ENCODE results near the gene DNER.
"Not testable (repeated sequence)": the region's sequence is repeated elsewhere in the genome, so short reads cannot be mapped to it uniquely, and the experiment has no call there.

DNER gene

DNA sequence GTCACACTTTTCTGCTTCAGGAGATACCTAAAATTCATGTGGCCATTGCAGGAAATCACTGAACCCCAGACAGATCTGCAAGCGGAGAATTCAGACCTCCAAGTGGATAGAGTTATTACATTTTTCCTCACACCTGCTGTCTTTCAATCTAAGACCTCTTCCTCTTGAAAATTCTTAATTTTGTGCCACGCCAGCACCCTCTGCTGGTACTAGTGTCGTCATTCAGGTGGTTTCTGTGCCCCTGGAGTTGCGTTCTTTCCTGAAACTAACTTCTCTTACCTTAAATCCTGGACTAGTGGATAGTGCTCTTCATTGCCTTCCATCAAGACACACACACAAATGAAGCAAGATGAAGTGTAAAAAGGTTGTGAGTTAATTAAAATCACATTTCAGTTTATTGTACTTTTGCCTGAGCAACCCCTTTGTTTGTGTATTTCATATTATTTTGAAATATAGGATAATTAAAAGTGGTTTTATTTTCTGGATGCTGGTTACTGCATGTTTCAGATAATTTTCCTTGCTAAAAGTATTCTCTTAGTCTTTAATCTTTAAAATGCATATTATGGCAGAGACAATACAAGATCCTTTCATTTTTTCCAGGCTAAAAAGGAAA, 1.6 kb upstream of the DNER start:
- no peak for DNase-seq (ENCODE audit: extremely low read depth in 1 of 2, low read depth in 1 of 2)

GRCh38 chr2:229714736-229715541, 584 bp upstream of the DNER start:
- peak in 1 of 2 donors; percentile 8 for DNase-seq (ENCODE audit: extremely low read depth in 1 of 2, low read depth in 1 of 2)

GRCh38 chr2:229713371-229714079, 830 bp downstream of the DNER start:
- no peak for DNase-seq (ENCODE audit: extremely low read depth in 1 of 2, low read depth in 1 of 2)

GRCh38 chr2:229712136-229712535, 2.2 kb downstream of the DNER start:
- no peak for DNase-seq (ENCODE audit: extremely low read depth in 1 of 2, low read depth in 1 of 2)

GRCh38 chr2:229708335-229708734, 6.0 kb downstream of the DNER start:
- no peak for DNase-seq (ENCODE audit: extremely low read depth in 1 of 2, low read depth in 1 of 2)

DNA sequence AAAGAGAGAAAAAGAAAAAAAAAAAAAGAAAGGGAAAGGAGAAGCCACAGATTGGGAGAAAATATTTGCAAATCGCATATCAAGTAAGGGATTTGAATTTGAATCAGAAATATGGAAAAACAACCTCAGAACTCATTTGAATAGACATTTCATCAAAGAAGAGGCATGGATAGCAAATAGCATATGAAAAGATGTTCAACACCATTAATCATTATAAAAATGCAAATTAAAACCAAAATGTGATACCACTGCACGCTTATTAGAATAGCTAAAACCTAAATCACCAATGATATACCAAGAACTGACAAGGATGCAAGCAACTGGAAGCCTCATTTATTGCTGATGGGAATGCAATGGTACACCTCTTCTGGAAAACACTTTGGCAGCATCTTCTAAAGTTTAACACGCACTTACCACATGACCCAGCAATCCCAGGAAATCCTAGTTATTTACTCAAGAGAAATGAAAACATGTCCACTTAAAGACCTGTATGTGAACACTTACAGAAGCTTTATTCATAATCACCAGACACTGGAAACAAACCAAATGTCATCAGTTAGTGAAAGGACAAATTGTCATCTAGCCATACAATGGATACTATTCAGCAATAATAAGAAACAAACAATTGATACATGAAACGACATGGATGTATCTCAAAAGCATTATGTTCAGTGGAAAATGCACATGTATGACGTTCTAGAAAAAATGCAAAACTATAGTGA, 10.3 kb downstream of the DNER start:
- no peak for DNase-seq (ENCODE audit: extremely low read depth in 1 of 2, low read depth in 1 of 2)

GRCh38 chr2:229701716-229702115, 12.6 kb downstream of the DNER start:
- no peak for DNase-seq (ENCODE audit: extremely low read depth in 1 of 2, low read depth in 1 of 2)

DNA sequence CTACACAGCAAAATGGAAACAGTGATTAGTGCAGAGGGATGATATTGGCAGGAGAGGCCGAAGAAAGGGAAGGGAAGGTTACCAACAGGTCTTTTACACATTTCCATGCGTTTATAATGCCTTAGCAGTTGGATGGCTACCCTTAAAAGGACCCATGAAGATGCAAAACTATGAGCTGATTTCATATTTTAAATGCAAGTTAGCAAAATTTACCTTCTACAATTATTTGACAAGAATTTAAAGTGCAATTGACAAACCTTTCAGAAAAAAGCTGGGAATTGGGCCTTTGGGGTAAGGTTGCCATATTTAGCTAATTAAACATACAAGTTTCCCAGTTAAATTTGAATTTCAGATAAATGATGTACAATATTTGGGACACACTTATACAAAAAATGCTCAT, 13.3 kb downstream of the DNER start:
- no peak for DNase-seq (ENCODE audit: extremely low read depth in 1 of 2, low read depth in 1 of 2)

- DNase-seq (ENCODE audit: extremely low read depth in 1 of 2, low read depth in 1 of 2): no peak
Observed at GRCh38 chr2:229695961-229696360, 18.4 kb downstream of the DNER start.

GRCh38 chr2:229693845-229694244, 20.5 kb downstream of the DNER start:
- not testable (repeated sequence) for DNase-seq (ENCODE audit: extremely low read depth in 1 of 2, low read depth in 1 of 2)

DNA sequence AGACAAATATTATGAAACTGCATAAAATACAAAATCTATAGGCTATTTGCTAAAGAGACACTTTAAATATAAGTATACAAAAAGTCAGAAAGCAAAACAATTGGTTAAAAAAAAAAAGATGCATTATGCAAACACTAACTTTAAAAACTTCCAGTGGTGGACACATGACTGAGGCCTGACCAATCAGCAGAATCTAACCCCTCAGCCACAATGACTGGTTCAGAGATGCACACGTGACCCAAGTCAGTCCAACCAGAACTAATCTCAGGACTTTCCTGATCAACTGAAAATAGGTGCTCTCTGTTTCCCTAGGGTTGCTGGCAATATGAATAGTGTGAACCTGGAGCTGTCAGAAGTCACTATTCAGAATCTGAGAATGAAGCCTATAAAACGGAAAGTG, 22.7 kb downstream of the DNER start:
- DNase-seq (ENCODE audit: extremely low read depth in 1 of 2, low read depth in 1 of 2): no peak

- DNase-seq (ENCODE audit: extremely low read depth in 1 of 2, low read depth in 1 of 2): no peak
Observed at GRCh38 chr2:229689307-229689839, 25.0 kb downstream of the DNER start.

GRCh38 chr2:229688141-229688540, 26.2 kb downstream of the DNER start:
- DNase-seq (ENCODE audit: extremely low read depth in 1 of 2, low read depth in 1 of 2): no peak

DNA sequence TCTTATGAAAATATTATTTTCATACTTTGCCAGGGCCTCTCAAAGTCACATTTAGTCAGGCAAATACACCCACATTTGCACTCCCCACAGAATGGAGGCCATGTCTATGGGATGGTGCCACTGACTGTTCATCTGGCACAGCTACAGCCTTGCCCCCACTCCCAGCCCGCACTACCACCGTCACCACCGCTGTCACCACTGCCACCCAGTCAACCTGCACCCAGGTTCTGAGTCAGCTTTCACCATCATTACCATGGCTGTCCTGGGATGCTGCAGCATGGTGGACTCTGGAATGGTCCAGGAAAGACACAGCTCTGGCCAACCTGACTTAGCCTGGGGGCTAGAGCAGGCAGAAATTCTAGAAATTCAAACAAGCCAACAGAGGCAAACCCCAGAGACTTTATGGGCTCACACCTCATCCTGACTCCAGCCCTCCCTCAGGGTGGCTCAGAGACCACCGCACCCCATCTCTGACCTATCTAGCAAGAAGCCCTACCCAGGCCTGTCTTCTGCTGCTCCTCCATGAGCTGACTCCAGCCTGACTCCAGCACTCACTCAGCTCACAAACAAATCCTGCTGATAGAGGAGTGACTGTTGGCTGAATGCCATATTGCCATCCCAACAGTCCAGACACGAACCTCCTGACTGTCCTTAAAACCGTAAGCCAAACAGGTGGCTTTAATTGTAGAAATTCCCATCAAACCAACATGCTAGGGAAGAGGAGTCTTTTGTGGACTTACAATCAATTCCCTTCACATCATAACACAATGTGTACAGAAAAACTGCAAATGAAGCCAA, 28.0 kb downstream of the DNER start:
- DNase-seq (ENCODE audit: extremely low read depth in 1 of 2, low read depth in 1 of 2): no peak

DNA sequence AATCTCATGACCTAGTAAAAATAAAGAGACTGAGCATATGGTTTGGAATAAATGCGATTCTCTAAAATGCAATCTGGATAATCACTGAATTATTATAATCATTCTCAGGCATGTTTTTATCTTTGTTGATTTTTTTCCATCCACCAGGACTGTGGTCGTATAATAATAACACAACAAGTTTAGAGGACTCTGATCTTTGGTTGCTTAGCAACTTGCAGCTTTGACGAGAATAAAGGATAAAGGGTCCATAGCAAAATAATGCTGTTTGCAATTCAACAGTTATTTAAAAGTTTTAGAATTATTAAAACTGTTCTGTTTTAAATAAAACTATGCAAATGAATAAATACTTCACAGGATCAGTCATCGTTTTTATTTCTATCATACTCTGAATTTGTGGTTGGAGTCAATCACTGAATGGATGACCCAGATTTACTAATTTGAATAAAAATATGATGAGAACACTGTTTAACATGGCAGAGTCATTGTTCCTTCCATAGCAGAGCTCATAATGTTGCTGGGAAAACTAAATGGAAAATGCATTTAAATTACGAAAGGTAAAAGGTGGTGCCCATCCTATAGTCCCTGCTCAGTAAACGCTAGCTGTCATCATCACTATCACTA, 29.3 kb downstream of the DNER start:
- DNase-seq (ENCODE audit: extremely low read depth in 1 of 2, low read depth in 1 of 2): no peak

DNA sequence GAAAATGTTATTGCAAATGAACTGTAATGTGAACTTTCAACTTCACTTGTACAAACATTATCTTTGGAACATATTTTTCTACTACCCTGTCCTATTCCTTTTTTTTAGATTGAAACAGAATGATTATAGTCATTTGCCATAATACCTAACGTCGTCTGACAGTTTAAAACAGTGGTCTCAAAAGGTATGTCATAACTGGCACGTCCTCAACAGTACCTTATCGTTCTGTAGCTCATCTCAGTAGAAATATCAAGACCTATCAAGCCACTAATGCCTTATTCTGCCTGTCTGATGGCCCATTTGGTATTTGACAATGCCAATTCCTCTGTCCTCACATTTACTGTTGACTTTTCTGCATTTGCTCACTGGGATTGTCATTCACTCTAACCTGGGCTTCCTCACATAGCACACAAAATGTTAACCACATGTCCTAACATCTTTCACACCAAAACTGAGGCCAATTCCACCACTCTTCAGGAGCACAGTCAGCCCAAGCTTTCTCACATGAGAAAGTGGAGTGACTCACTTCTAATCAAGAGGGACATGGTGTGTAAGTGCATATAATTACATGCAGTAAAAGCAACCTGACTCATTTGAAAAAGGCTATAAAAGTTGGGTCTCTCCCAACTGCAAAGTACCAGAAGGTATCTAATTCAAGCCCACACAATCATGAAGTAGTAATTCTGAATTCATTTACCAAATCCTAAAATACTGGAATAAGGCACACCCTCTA, 34.8 kb downstream of the DNER start:
- DNase-seq (ENCODE audit: extremely low read depth in 1 of 2, low read depth in 1 of 2): no peak

GRCh38 chr2:229675569-229675968, 38.8 kb downstream of the DNER start:
- no peak for DNase-seq (ENCODE audit: extremely low read depth in 1 of 2, low read depth in 1 of 2)

DNA sequence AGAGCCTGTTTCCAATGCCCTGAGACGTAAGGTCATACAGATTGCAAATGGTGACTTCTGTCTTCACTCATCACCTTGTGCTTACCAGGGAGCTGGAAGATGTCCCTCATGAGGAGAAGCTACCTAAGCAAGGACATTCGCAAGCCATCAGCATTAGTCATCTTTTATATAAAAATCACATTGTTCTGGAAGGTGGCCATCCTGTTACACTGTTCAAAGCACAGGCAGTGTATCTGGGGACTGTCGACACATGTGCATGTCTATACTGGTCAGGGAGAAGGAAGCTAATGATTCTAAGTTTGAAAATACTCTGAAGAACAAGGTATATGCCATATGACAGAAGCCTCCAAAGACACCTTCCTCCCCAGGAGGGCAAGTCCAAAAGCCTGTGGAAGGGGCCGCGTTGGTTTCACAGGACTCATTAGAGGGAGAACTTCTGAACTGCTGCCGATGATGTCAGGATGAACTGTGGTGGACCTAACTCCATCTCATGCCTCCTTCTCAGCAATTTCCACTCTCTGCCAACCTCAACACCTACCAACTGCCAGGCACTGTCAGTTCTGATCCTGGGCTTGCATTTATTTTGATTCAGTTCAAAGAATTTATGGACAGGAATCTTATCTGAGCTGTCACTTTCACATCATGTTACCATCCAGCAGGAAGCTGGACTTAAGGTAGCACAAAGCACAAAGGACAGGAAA, 39.4 kb downstream of the DNER start:
- no peak for DNase-seq (ENCODE audit: extremely low read depth in 1 of 2, low read depth in 1 of 2)

- DNase-seq (ENCODE audit: extremely low read depth in 1 of 2, low read depth in 1 of 2): no peak
Observed at GRCh38 chr2:229673676-229674075, 40.7 kb downstream of the DNER start.
